OCI-LY7 (cell line): ENCODE data around the gene PLEKHG1. TPM values are rescaled to one million over a fixed set of nuclear protein-coding genes. Genes with fewer than 3 reads are reported as not detected.

ENCODE experiments used
- BruUV-seq: library from RNA; stranded (reverse); fragments of 400-500 nt; replicated peaks from 2 replicates; lab custom pipeline; 2021; lab: Mats Ljungman, UMichigan
- CTCF ChIA-PET: fragments of 300-600 bp; sonication (Branson Sonifier 250); formaldehyde crosslinking; loops from one replicate; lab custom pipeline; 2022; ENCODE audit warnings: antibody characterized with exemption; ENCODE audit not compliant: unreplicated experiment; lab: Charles Lee
- POLR2A ChIA-PET: fragments of 300-600 bp; sonication (Branson Sonifier 250); formaldehyde crosslinking; loops from one replicate; lab custom pipeline; 2022; ENCODE audit warnings: antibody characterized with exemption; lab: Charles Lee
- DNase-seq: peaks from one replicate; pipeline ENCODE4 v3.0.0-alpha.2; 2015; ENCODE audit warnings: low spot score
- H2AFZ ChIP-seq: fragments of 200-600 bp; sonication (generic), shearing (Covaris generic); 2 replicates; pipeline ENCODE4 v1.6.1; 2014; ENCODE audit warnings: mild to moderate bottlenecking, antibody characterized with exemption, low read length, moderate library complexity
- H3K27ac ChIP-seq: fragments of 200-600 bp; sonication (generic); 2 replicates; pipeline ENCODE4 v1.5.1; 2014; ENCODE audit warnings: mixed run types, low read depth, mild to moderate bottlenecking, moderate library complexity, low read length, inconsistent platforms; ENCODE audit not compliant: poor library complexity, severe bottlenecking
- H3K36me3 ChIP-seq: fragments of 200-600 bp; sonication (generic); 2 replicates; pipeline ENCODE4 v1.6.1; 2014; ENCODE audit warnings: mild to moderate bottlenecking, antibody characterized with exemption, low read length, moderate library complexity, mixed read lengths; ENCODE audit not compliant: insufficient read depth
- H3K4me1 ChIP-seq: fragments of 200-600 bp; sonication (generic); 2 replicates; pipeline ENCODE4 v1.5.1; 2014; ENCODE audit warnings: mild to moderate bottlenecking, low read length; ENCODE audit not compliant: insufficient read depth, poor library complexity, severe bottlenecking
- H3K4me2 ChIP-seq: fragments of 200-600 bp; sonication (generic); 2 replicates; pipeline ENCODE4 v1.6.1; 2014; ENCODE audit warnings: mild to moderate bottlenecking, low read length
- H3K4me3 ChIP-seq: fragments of 200-600 bp; sonication (generic); 2 replicates; pipeline ENCODE4 v1.5.1; 2014; ENCODE audit warnings: mild to moderate bottlenecking, low read depth, low read length; ENCODE audit not compliant: poor library complexity, severe bottlenecking
- H3K79me2 ChIP-seq: fragments of 200-600 bp; sonication (generic); 2 replicates; pipeline ENCODE4 v1.6.1; 2016; ENCODE audit warnings: low read depth, mild to moderate bottlenecking, low read length, moderate library complexity, mixed read lengths; ENCODE audit not compliant: insufficient read depth
- H3K9me2 ChIP-seq: fragments of 200-600 bp; sonication (generic); 2 replicates; pipeline ENCODE4 v1.6.1; 2016; ENCODE audit warnings: mild to moderate bottlenecking, low read length, mixed read lengths; ENCODE audit not compliant: insufficient read depth
- H3K9me3 ChIP-seq: fragments of 200-600 bp; sonication (generic); 2 replicates; pipeline ENCODE4 v1.6.1; 2014; ENCODE audit warnings: mild to moderate bottlenecking, mixed run types, low read length, mixed read lengths
- H4K20me1 ChIP-seq: fragments of 200-600 bp; sonication (generic); 2 replicates; pipeline ENCODE4 v1.6.1; 2014; ENCODE audit warnings: mild to moderate bottlenecking, antibody characterized with exemption, low read length, moderate library complexity, mixed read lengths; ENCODE audit not compliant: insufficient read depth
- EZH2phosphoT487 ChIP-seq: fragments of 200-600 bp; sonication (generic); IDR thresholded peaks from 2 replicates; pipeline ENCODE4 v1.6.1; 2018; ENCODE audit warnings: low read depth, borderline replicate concordance, mild to moderate bottlenecking, mixed run types, antibody characterized with exemption, low read length, moderate library complexity, mixed read lengths
- intact Hi-C: fragments of 100-400 bp; cut with micrococcal nuclease; formaldehyde crosslinking; loops from one replicate; pipeline ENCODE4 v1.10.0; 2022; ENCODE audit not compliant: unreplicated experiment
- total RNA-seq, 2 experiments: library from RNA; depleted of rRNA in 1 of 2; stranded (reverse); fragments of >200 nt in 1 of 2; shearing (Covaris generic) in 1 of 2; gene quantifications; 2 replicates each; pipeline ENCODE4 v1.2.3, GENCODE V29; 2014 to 2022
- TF ChIP-seq, protein P1 (sequence below): fragments of 200-600 bp; sonication (generic); conservative IDR thresholded peaks from 2 replicates; pipeline ENCODE4 v1.5.1; 2014; ENCODE audit warnings: mild to moderate bottlenecking, antibody characterized with exemption, low read length, moderate library complexity, mixed read lengths

Gene PLEKHG1
- total RNA-seq, 2 experiments from 2014 or later: 17.9 to 19.6 TPM

DNA sequence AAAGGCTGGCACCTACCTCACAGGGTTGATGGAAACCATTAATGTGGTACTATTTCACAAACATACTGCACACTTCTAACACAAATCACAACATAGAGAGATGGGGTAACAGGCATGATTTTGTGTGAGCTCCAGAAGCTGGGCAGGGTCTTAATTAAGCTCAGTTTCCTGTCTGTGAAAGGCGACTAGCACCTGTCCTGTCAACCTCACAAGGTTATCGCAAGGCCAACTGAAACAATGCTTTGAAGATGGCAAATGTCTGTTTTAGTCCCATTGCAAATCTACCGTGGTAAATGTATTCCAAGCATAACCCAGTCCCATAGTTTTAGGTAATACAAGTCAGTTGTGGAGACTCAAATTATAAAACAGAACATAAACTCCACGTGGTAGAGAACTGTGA, 1.3 kb upstream of the PLEKHG1 start:
- H3K9me2 ChIP-seq: no peaks in the 10 kb centered on the region
- no peaks in the 10 kb centered on the region for H3K9me3 ChIP-seq
- H3K36me3 ChIP-seq: no peaks in the 10 kb centered on the region
- TF ChIP-seq, protein P1, sequence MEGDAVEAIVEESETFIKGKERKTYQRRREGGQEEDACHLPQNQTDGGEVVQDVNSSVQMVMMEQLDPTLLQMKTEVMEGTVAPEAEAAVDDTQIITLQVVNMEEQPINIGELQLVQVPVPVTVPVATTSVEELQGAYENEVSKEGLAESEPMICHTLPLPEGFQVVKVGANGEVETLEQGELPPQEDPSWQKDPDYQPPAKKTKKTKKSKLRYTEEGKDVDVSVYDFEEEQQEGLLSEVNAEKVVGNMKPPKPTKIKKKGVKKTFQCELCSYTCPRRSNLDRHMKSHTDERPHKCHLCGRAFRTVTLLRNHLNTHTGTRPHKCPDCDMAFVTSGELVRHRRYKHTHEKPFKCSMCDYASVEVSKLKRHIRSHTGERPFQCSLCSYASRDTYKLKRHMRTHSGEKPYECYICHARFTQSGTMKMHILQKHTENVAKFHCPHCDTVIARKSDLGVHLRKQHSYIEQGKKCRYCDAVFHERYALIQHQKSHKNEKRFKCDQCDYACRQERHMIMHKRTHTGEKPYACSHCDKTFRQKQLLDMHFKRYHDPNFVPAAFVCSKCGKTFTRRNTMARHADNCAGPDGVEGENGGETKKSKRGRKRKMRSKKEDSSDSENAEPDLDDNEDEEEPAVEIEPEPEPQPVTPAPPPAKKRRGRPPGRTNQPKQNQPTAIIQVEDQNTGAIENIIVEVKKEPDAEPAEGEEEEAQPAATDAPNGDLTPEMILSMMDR: no peak
- TF ChIP-seq EZH2phosphoT487: no peak
- ChIA-PET CTCF (interaction anchor here (0.9 to 1.2 kb wide), 4 partner anchors 17 to 180 kb away, joined by 3 to 5 read pairs (median 4); no protein-coding TSS in a partner anchor), POLR2A (interaction anchor here (0.7 to 4.2 kb wide), 17 partner anchors 9 to 191 kb away, joined by 3 to 23 read pairs (median 4); no protein-coding TSS in a partner anchor)
- H3K27ac ChIP-seq: peak overlapping the region; percentile 29
- H3K4me3 ChIP-seq: peak overlapping the region; percentile 78
- BruUV-seq: no TSS peak
- intact Hi-C loops: loop anchor here (2.0 to 10.0 kb wide), 3 partner anchors 38 to 514 kb away; no protein-coding TSS in a partner anchor
- H3K4me1 ChIP-seq: peaks cover 51% of the 10 kb centered on the region
- no peaks in the 10 kb centered on the region for H4K20me1 ChIP-seq
- peak overlapping the region; percentile 74 for H3K4me2 ChIP-seq
- H2AFZ ChIP-seq: peak overlapping the region; percentile 33; the same call in 1 of the 2 replicates
- peak; percentile 83 for DNase-seq
- H3K79me2 ChIP-seq: no peaks in the 10 kb centered on the region

DNA sequence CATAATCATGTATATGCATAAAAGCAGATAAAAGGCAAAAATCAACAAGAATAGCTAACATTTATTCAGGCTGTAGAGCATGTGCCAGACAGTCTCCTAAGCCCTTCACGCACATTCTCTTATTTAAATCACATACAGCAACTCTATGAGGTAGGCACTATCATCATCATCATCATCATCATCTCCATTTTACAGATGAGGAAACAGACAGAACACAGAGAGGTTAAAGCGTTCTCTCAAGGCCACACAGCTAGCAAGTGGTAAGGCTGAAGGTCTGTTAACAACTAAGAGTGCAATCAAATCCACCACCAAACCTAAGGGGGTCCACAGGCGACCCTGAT, 857 bp upstream of the PLEKHG1 start:
- Histone ChIP-seq H3K4me3 (peak overlapping the region; percentile 78), H3K27ac (peak overlapping the region; percentile 29), H3K9me2 (no peaks in the 10 kb centered on the region), H3K4me2 (peak overlapping the region; percentile 74), H3K9me3 (no peaks in the 10 kb centered on the region), H3K36me3 (no peaks in the 10 kb centered on the region), H2AFZ (peak overlapping the region; percentile 33; the same call in 1 of the 2 replicates), H3K4me1 (peaks cover 51% of the 10 kb centered on the region), H3K79me2 (no peaks in the 10 kb centered on the region), H4K20me1 (no peaks in the 10 kb centered on the region)
- no TSS peak for BruUV-seq
- CTCF ChIA-PET: interaction anchor here (0.8 to 2.0 kb wide), 5 partner anchors 17 to 180 kb away, joined by 3 to 11 read pairs (median 4); no protein-coding TSS in a partner anchor
- POLR2A ChIA-PET: interaction anchor here (0.6 to 4.2 kb wide), 13 partner anchors 8 to 184 kb away, joined by 3 to 23 read pairs (median 4); no protein-coding TSS in a partner anchor
- intact Hi-C loops: loop anchor here (2.0 to 10.0 kb wide), 3 partner anchors 38 to 514 kb away; no protein-coding TSS in a partner anchor
- no peak for DNase-seq
- no peak for TF ChIP-seq EZH2phosphoT487

DNA sequence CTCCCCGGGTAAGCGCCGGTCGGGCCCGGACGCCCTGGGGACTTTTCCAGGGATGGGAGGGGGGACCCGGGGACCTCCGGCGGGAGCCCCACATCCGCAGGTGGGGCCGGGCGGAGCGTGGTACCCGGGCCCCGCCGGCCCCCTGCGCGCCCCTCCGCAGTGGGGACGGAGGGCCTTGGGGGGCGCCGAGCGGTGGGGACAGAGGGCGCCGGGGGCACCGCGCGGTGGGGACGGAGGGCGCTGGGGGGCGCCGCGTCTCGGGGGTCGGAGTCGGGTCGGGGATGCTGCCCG, 270 bp downstream of the PLEKHG1 start:
- Histone ChIP-seq H3K4me1 (peaks cover 44% of the 10 kb centered on the region), H3K79me2 (no peaks in the 10 kb centered on the region), H2AFZ (peak overlapping the region; percentile 57), H3K9me2 (no peaks in the 10 kb centered on the region), H3K4me2 (peak overlapping the region; percentile 74), H3K36me3 (no peaks in the 10 kb centered on the region), H3K27ac (peak overlapping the region; percentile 69), H3K9me3 (no peaks in the 10 kb centered on the region), H3K4me3 (peak overlapping the region; percentile 78), H4K20me1 (no peaks in the 10 kb centered on the region)
- no peak for DNase-seq
- no TSS peak for BruUV-seq
- TF ChIP-seq, protein P1: no peak
- TF ChIP-seq EZH2phosphoT487: no peak
- ChIA-PET CTCF (interaction anchor here (0.5 to 2.0 kb wide), 6 partner anchors 22 to 404 kb away, joined by 3 to 5 read pairs (median 4); no protein-coding TSS in a partner anchor), POLR2A (interaction anchor here (0.8 to 4.2 kb wide), 14 partner anchors 10 to 218 kb away, joined by 3 to 23 read pairs (median 4); no protein-coding TSS in a partner anchor)
- intact Hi-C loops: loop anchor here (1.0 to 10.0 kb wide), 6 partner anchors 23 to 265 kb away; partner anchors contain the start of gene MTHFD1L
